Kidney (tissue), 14 donors: ENCODE data around the gene BRCA2. TPM values are rescaled to one million over a fixed set of nuclear protein-coding genes. Genes with fewer than 3 reads are reported as not detected.

Experiments
- DNase-seq, 5 donors: peaks; one replicate each; pipeline ENCODE4 v3.0.0-alpha.2; 2013 to 2020
- FAIRE-seq: peaks from 2 replicates; lab custom pipeline; 2012; peaks lifted over from hg19 to GRCh38; lab: Jason Lieb, UNC
- H3K27ac ChIP-seq, 2 donors: one replicate each; pipeline ENCODE4 v1.7.0; 2013; ENCODE audit warnings: low read depth in 2 of 2, low read length in 2 of 2, inconsistent platforms in 1 of 2
- H3K27me3 ChIP-seq: one replicate; pipeline ENCODE4 v1.7.1; 2013; ENCODE audit warnings: low read length, inconsistent platforms; ENCODE audit not compliant: control insufficient read depth, insufficient read depth
- H3K36me3 ChIP-seq, 3 donors: one replicate each; pipeline versions ENCODE4 v1.7.0 to v1.7.1; 2013; ENCODE audit warnings: low read length in 3 of 3, control low read depth in 1 of 3, inconsistent platforms in 1 of 3; ENCODE audit not compliant: insufficient read depth in 3 of 3, control insufficient read depth in 2 of 3
- H3K4me1 ChIP-seq, 3 donors: one replicate each; pipeline versions ENCODE4 v1.7.0 to v1.7.1; 2013; ENCODE audit warnings: low read length in 3 of 3, inconsistent platforms in 1 of 3, low read depth in 1 of 3; ENCODE audit not compliant: control insufficient read depth in 2 of 3, insufficient read depth in 2 of 3
- H3K4me3 ChIP-seq, 3 donors: one replicate each; pipeline versions ENCODE4 v1.7.0 to v1.8.1; 2013; ENCODE audit warnings: low read length in 3 of 3, control low read depth in 1 of 3, inconsistent platforms in 1 of 3
- H3K9ac ChIP-seq, 3 donors: one replicate each; pipeline versions ENCODE4 v1.7.0 to v1.7.1; 2013; ENCODE audit warnings: low read length in 3 of 3, control low read depth in 1 of 3, inconsistent platforms in 1 of 3
- H3K9me3 ChIP-seq, 3 donors: one replicate each; pipeline versions ENCODE4 v1.7.0 to v1.7.1; 2013; ENCODE audit warnings: low read length in 3 of 3, control low read depth in 1 of 3, inconsistent platforms in 1 of 3; ENCODE audit not compliant: control insufficient read depth in 2 of 3, insufficient read depth in 1 of 3
- intact Hi-C: fragments of 100-400 bp; cut with DNase I; formaldehyde crosslinking; loops from one replicate; pipeline ENCODE4 v1.11.1; 2022
- polyA plus RNA-seq: library from polyadenylated mRNA; stranded (reverse); fragments of 350-450 nt; fragmentation: Illumina TruSeq; extraction: RNeasy Lipid Tissue Mini Kit (QIAGEN cat#74804); gene quantifications from one replicate; pipeline ENCODE4 v1.2.3, GENCODE V29; 2014; ENCODE audit warnings: low read depth, low replicate concordance; ENCODE audit not compliant: insufficient read depth
- total RNA-seq: library from RNA; stranded (reverse); fragmentation: NEBNext Ultra II Directional; extraction: Animal tissue kit (Norgen Biotek cat#: 25700); gene quantifications from one replicate; pipeline ENCODE4 v1.2.1, GENCODE V29; 2021
- TF ChIP-seq, protein P1 (sequence below): IDR thresholded peaks from 3 replicates; pipeline ENCODE4 v1.5.1; 2012; ENCODE audit warnings: mild to moderate bottlenecking, moderate library complexity, borderline replicate concordance; ENCODE audit not compliant: insufficient read depth; ENCODE audit errors: extremely low read depth
- donor health status: control.
- donor health status: control.
- donor health status: control.
- donor health status: control.
- donor health status: control.
- donor health status: DM: yes; HTN: yes; CAD: no.
- donor health status: Normal renal cell carcinoma (clear cell type).

The BRCA2 gene
- total and polyA plus RNA-seq, 2 donors from 2014 or later, result 0.02 to 2.0 TPM

DNA sequence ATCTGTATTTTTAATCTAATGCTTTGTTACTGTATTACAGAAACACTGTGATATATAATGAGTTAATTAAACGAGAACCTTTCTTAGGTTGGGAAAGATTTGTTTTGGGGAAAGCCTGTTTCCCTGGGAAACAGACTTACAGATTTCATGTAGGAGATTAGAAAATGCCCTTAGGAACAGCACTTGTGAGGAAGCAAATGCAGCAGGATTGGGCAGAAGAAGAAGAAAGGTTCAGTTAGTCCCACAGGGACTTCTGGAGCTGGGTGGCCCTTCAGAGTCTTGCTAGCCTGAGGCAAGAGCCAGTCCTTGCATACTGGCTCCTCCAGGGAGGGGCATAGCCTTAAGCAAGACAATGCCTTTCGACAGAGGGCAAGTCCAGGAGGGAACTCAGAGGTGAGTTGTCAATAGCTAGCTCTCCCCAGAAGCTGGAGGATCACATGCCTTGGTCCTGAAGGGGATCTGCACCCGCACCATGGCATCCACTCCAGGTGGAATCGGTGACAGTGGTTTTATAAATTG lies 75.9 kb downstream of the BRCA2 start:
- FAIRE-seq, result no peak
- H3K9ac ChIP-seq, result no peak overlapping the region

DNA sequence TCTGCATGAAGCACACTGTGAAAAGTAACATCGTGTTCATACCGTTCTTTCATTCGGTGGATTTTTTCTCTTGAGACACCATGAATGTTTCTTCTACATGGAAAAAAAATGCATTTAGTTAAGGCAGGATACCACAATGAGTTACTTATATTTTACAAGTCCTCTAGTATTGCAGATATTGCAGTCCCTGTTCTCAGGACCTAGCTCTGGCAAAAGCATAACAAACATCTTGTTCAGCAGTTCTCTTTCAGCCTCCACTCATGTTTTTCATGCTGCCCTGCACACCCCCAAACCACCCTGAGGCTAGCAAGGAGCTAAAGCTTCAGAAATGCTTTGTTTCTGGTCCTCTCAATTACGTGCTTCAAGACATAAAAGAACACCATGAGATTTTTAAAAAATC lies 87.8 kb downstream of the BRCA2 start:
- FAIRE-seq (no peak), DNase-seq (no peak)
- TF ChIP-seq, protein P1, sequence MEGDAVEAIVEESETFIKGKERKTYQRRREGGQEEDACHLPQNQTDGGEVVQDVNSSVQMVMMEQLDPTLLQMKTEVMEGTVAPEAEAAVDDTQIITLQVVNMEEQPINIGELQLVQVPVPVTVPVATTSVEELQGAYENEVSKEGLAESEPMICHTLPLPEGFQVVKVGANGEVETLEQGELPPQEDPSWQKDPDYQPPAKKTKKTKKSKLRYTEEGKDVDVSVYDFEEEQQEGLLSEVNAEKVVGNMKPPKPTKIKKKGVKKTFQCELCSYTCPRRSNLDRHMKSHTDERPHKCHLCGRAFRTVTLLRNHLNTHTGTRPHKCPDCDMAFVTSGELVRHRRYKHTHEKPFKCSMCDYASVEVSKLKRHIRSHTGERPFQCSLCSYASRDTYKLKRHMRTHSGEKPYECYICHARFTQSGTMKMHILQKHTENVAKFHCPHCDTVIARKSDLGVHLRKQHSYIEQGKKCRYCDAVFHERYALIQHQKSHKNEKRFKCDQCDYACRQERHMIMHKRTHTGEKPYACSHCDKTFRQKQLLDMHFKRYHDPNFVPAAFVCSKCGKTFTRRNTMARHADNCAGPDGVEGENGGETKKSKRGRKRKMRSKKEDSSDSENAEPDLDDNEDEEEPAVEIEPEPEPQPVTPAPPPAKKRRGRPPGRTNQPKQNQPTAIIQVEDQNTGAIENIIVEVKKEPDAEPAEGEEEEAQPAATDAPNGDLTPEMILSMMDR, result no peak
- H3K36me3 ChIP-seq, result peaks cover 0 to 6% (median 5%) of the 10 kb centered on the region in 3 donors
- no peak overlapping the region for H3K4me3 ChIP-seq
- intact Hi-C loops, result no loop called here
- no peaks in the 10 kb centered on the region for H3K4me1 ChIP-seq
- H3K27me3 ChIP-seq, result no peaks in the 10 kb centered on the region
- H3K9me3 ChIP-seq, result no peaks in the 10 kb centered on the region
- H3K9ac ChIP-seq, result no peak overlapping the region
- no peak overlapping the region for H3K27ac ChIP-seq

More for the DNA sequence above, 75.9 kb downstream of the BRCA2 start:
- no peaks in the 10 kb centered on the region for H3K27me3 ChIP-seq
- intact Hi-C loops, result no loop called here
- DNase-seq, result no peak
- TF ChIP-seq, protein P1, result no peak
- H3K36me3 ChIP-seq, result no peaks in the 10 kb centered on the region
- no peak overlapping the region for H3K27ac ChIP-seq
- H3K9me3 ChIP-seq, result no peaks in the 10 kb centered on the region
- H3K4me1 ChIP-seq, result no peaks in the 10 kb centered on the region
- no peak overlapping the region for H3K4me3 ChIP-seq

DNA sequence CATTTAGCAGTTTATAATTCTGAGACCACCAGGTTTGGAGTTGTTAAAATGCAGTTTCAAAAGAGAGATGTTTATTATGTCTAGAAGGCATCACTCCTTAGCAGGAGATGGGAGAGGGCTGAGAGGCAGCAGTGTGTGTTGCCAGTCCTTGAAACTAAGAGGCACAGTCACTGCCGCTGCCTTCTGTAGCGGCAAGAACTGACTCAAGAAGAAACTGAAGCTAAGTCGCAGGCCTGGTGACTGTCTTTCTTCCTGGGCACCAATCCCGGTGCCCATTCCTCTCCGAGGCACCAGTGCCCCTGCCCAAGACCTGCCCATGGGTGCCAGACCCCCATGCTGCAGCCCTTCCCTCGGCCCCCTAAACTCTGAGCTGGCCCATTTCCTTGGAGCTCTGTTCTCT lies 92.5 kb downstream of the BRCA2 start:
- no peak for DNase-seq
- Histone ChIP-seq H3K9me3 (no peaks in the 10 kb centered on the region), H3K4me1 (peaks cover 0 to 7% (median 0%) of the 10 kb centered on the region in 3 donors), H3K4me3 (no peak overlapping the region), H3K27ac (no peak overlapping the region), H3K36me3 (peaks cover 0 to 6% (median 2%) of the 10 kb centered on the region in 3 donors), H3K27me3 (no peaks in the 10 kb centered on the region), H3K9ac (no peak overlapping the region)
- no peak for FAIRE-seq
- intact Hi-C loops, result no loop called here
- TF ChIP-seq, protein P1, result no peak
